H1 (cell line): ENCODE measurements around the gene PTPRR. TPM values are rescaled to one million over a fixed set of nuclear protein-coding genes. Genes with fewer than 3 reads are reported as not detected.

Experiments
- CTCF ChIA-PET: fragments of 300-600 bp; sonication (Branson Sonifier 250); formaldehyde crosslinking; loops from one replicate; lab custom pipeline; 2021; ENCODE audit not compliant: partially characterized antibody; lab: Charles Lee
- POLR2A ChIA-PET: fragments of 300-600 bp; sonication (Branson Sonifier 250); formaldehyde crosslinking; loops from one replicate; lab custom pipeline; 2021; ENCODE audit warnings: inconsistent platforms; ENCODE audit not compliant: partially characterized antibody; lab: Charles Lee
- DNase-seq, 2 experiments: peaks; one replicate each; pipeline versions ENCODE4 v3.0.0 to v3.0.0-alpha.2; 2010 to 2022; ENCODE audit warnings: low spot score in 2 of 2, low read depth in 1 of 2, mixed read lengths in 1 of 2
- FAIRE-seq: peaks from 2 replicates; lab custom pipeline; 2011; peaks lifted over from hg19 to GRCh38; lab: Jason Lieb, UNC
- H2AFZ ChIP-seq: 2 replicates; pipeline ENCODE4 v1.8.1; 2012; ENCODE audit warnings: low read length, inconsistent platforms
- H2AK5ac ChIP-seq: 2 replicates; pipeline ENCODE4 v1.6.1; 2013; ENCODE audit warnings: low read depth, low read length
- H2BK120ac ChIP-seq: replicated peaks from 2 replicates; pipeline ENCODE3; 2013; ENCODE audit warnings: low read depth, low read length, inconsistent platforms
- H2BK12ac ChIP-seq: 2 replicates; pipeline ENCODE4 v1.6.1; 2013; ENCODE audit warnings: low read depth, low read length
- H2BK15ac ChIP-seq: 2 replicates; pipeline ENCODE4 v1.6.1; 2013; ENCODE audit warnings: low read length
- H2BK20ac ChIP-seq: 2 replicates; pipeline ENCODE4 v1.6.1; 2013; ENCODE audit warnings: low read length
- H2BK5ac ChIP-seq: 2 replicates; pipeline ENCODE4 v1.6.1; 2013; ENCODE audit warnings: low read depth, low read length
- H3K14ac ChIP-seq: 2 replicates; pipeline ENCODE4 v1.6.1; 2013; ENCODE audit warnings: inconsistent platforms; ENCODE audit not compliant: insufficient read length
- H3K18ac ChIP-seq: 2 replicates; pipeline ENCODE4 v1.6.1; 2013; ENCODE audit warnings: low read length; ENCODE audit errors: extremely low read depth
- H3K23ac ChIP-seq: 2 replicates; pipeline ENCODE4 v1.6.1; 2013; ENCODE audit warnings: inconsistent platforms; ENCODE audit not compliant: insufficient read length
- H3K23me2 ChIP-seq: 2 replicates; pipeline ENCODE4 v1.6.1; 2013; ENCODE audit warnings: low read depth, low read length
- H3K27ac ChIP-seq: 2 replicates; pipeline ENCODE4 v1.6.1; 2011; ENCODE audit warnings: low read depth, low read length, inconsistent platforms
- H3K27me3 ChIP-seq, 4 experiments: replicated peaks in 1 of 4; 1 replicate in 1 of 4; 2 replicates in 3 of 4; pipeline versions ENCODE4 v1.6.1 to v1.8.1; 2011 to 2013; ENCODE audit warnings: low read length in 3 of 4, mild to moderate bottlenecking in 3 of 4, inconsistent platforms in 2 of 4, mixed read lengths in 2 of 4, moderate library complexity in 1 of 4; ENCODE audit not compliant: control insufficient read depth in 3 of 4, insufficient read depth in 3 of 4; ENCODE audit errors: extremely low read depth in 1 of 4
- H3K36me3 ChIP-seq, 4 experiments: 2 replicates each; pipeline versions ENCODE4 v1.6.1 to v1.8.1; 2011 to 2013; ENCODE audit warnings: mild to moderate bottlenecking in 4 of 4, low read length in 3 of 4, moderate library complexity in 2 of 4, control low read depth in 1 of 4, inconsistent platforms in 1 of 4; ENCODE audit not compliant: insufficient read depth in 4 of 4, control insufficient read depth in 2 of 4
- H3K4ac ChIP-seq: replicated peaks from 2 replicates; pipeline ENCODE3; 2013; ENCODE audit warnings: low read length, low read depth, mixed read lengths, inconsistent platforms; ENCODE audit not compliant: insufficient read length
- H3K4me1 ChIP-seq, 4 experiments: replicated peaks in 1 of 4; 1 replicate in 1 of 4; 2 replicates in 3 of 4; pipeline versions ENCODE4 v1.6.1 to v1.8.1; 2011 to 2013; ENCODE audit warnings: low read length in 3 of 4, inconsistent platforms in 2 of 4, mixed read lengths in 1 of 4; ENCODE audit not compliant: insufficient read depth in 4 of 4, control insufficient read depth in 3 of 4
- H3K4me2 ChIP-seq, 2 experiments: 2 replicates each; pipeline versions ENCODE4 v1.6.1 to v1.8.1; 2011 to 2013; ENCODE audit warnings: low read depth in 2 of 2, low read length in 2 of 2, control low read depth in 1 of 2, inconsistent platforms in 1 of 2, mild to moderate bottlenecking in 1 of 2; ENCODE audit not compliant: insufficient read depth in 1 of 2
- H3K4me3 ChIP-seq, 4 experiments: fragments of 200-600, 300-600 bp in 1 of 4; sonication (generic), shearing (Covaris generic), sonication (Bioruptor Twin) in 1 of 4; 2 replicates each; pipeline versions ENCODE4 v1.5.1 to v1.8.1; 2011 to 2016; ENCODE audit warnings: low read length in 4 of 4, low read depth in 3 of 4, control low read depth in 2 of 4, inconsistent platforms in 2 of 4, mild to moderate bottlenecking in 2 of 4, mixed read lengths in 1 of 4, moderate library complexity in 1 of 4; ENCODE audit not compliant: insufficient read depth in 2 of 4; ENCODE audit errors: extremely low read depth in 1 of 4
- H3K56ac ChIP-seq: replicated peaks from 2 replicates; pipeline ENCODE3; 2013; ENCODE audit warnings: low read depth, mild to moderate bottlenecking, mixed read lengths, low read length, inconsistent platforms; ENCODE audit not compliant: insufficient read length
- H3K79me1 ChIP-seq: 2 replicates; pipeline ENCODE4 v1.6.1; 2013; ENCODE audit warnings: low read depth, low read length, control low read depth
- H3K79me2 ChIP-seq, 2 experiments: 2 replicates each; pipeline versions ENCODE4 v1.6.1 to v1.8.1; 2012 to 2013; ENCODE audit warnings: low read length in 2 of 2, mild to moderate bottlenecking in 2 of 2, inconsistent platforms in 1 of 2; ENCODE audit not compliant: insufficient read depth in 2 of 2, control insufficient read depth in 1 of 2
- H3K9ac ChIP-seq, 4 experiments: replicated peaks in 1 of 4; 1 replicate in 1 of 4; 2 replicates in 3 of 4; pipeline versions ENCODE4 v1.6.1 to v1.8.1; 2011 to 2013; ENCODE audit warnings: low read depth in 3 of 4, low read length in 3 of 4, control low read depth in 2 of 4, mild to moderate bottlenecking in 2 of 4, moderate library complexity in 2 of 4, inconsistent platforms in 1 of 4; ENCODE audit errors: extremely low read depth in 1 of 4
- H3K9me3 ChIP-seq, 2 experiments: 2 replicates each; pipeline versions ENCODE4 v1.6.1 to v1.8.1; 2012 to 2013; ENCODE audit warnings: mild to moderate bottlenecking in 2 of 2, moderate library complexity in 2 of 2, control low read depth in 1 of 2, inconsistent platforms in 1 of 2, low read depth in 1 of 2, low read length in 1 of 2, mixed read lengths in 1 of 2; ENCODE audit not compliant: insufficient read depth in 2 of 2
- H4K20me1 ChIP-seq, 2 experiments: replicated peaks in 1 of 2; 2 replicates each; pipeline versions ENCODE3 to v1.8.1; 2011 to 2013; ENCODE audit warnings: inconsistent platforms in 2 of 2, low read length in 2 of 2, mild to moderate bottlenecking in 1 of 2; ENCODE audit not compliant: insufficient read depth in 2 of 2, control insufficient read depth in 1 of 2
- H4K5ac ChIP-seq: 2 replicates; pipeline ENCODE4 v1.6.1; 2013; ENCODE audit warnings: low read length, low read depth, mixed read lengths, inconsistent platforms; ENCODE audit not compliant: insufficient read length
- H4K8ac ChIP-seq: 2 replicates; pipeline ENCODE4 v1.8.0; 2013; ENCODE audit warnings: mild to moderate bottlenecking, moderate library complexity, low read length, inconsistent platforms; ENCODE audit not compliant: insufficient read depth; ENCODE audit errors: extremely low read depth
- H4K91ac ChIP-seq: replicated peaks from 2 replicates; pipeline ENCODE3; 2013; ENCODE audit warnings: low read length, mixed read lengths, inconsistent platforms; ENCODE audit not compliant: insufficient read length
- BRCA1 ChIP-seq: IDR thresholded peaks from 2 replicates; pipeline ENCODE4 v1.6.1; 2012; ENCODE audit warnings: low read depth, low read length, improper control_type of control experiment
- CTBP2 ChIP-seq: IDR thresholded peaks from 2 replicates; pipeline ENCODE4 v1.7.0; 2011; ENCODE audit warnings: borderline replicate concordance, mild to moderate bottlenecking, moderate library complexity, mixed read lengths, low read length; ENCODE audit not compliant: insufficient read depth, insufficient read length
- FOSL1 ChIP-seq: IDR thresholded peaks from 2 replicates; pipeline ENCODE4 v1.6.1; 2011; ENCODE audit warnings: mild to moderate bottlenecking, low read depth, low read length, moderate library complexity; ENCODE audit not compliant: insufficient read depth
- KDM5A ChIP-seq: fragments of 200-600 bp; IDR thresholded peaks from 2 replicates; pipeline ENCODE4 v1.7.1; 2012; ENCODE audit warnings: mild to moderate bottlenecking, low read length, inconsistent platforms, mixed read lengths
- MAX ChIP-seq: IDR thresholded peaks from 2 replicates; pipeline ENCODE4 v1.6.1; 2012; ENCODE audit warnings: inconsistent platforms
- SIX5 ChIP-seq: IDR thresholded peaks from 2 replicates; pipeline ENCODE4 v1.6.1; 2011; ENCODE audit warnings: mild to moderate bottlenecking, low read depth, low read length
- WGBS, 2 experiments: shearing (Covaris generic) in 1 of 2; methylation state at CpG; one replicate each; pipeline versions ENCODE4 v1.1.6 to v1.1.7; 2013 to 2015; ENCODE audit warnings: low lambda C conversion rate in 2 of 2, mixed read lengths in 2 of 2, inconsistent platforms in 1 of 2, low coverage in 1 of 2, missing lambda C conversion rate in 1 of 2; ENCODE audit not compliant: insufficient replicate concordance in 2 of 2, insufficient coverage in 1 of 2, insufficient read length in 1 of 2; ENCODE audit errors: extremely low coverage in 1 of 2, missing lambda C conversion rate in 1 of 2; 5-methylcytosine and 5-hydroxymethylcytosine counted together
- polyA plus RNA-seq, 7 experiments: library from polyadenylated mRNA; depleted of rRNA in 3 of 7; stranded (reverse) in 5 of 7; unstranded in 2 of 7; fragments of >200 nt in 5 of 7; fragments of 200-250 nt in 2 of 7; gene quantifications; 1 replicate in 5 of 7; 2 replicates in 1 of 7; 4 replicates in 1 of 7; pipeline versions ENCODE4 v1.2.1 to v1.2.3, GENCODE V29; 2011 to 2013; ENCODE audit warnings: missing spikeins in 2 of 7, mixed read lengths in 2 of 7
- total RNA-seq: library from RNA; stranded (reverse); fragmentation: NEBNext Ultra II Directional; extraction: Animal tissue kit (Norgen Biotek cat#: 25700); gene quantifications from 2 replicates; pipeline ENCODE4 v1.2.1, GENCODE V29; 2021

The PTPRR gene
- total and polyA plus RNA-seq, 2 of the 8 experiments (the other 6 are each of a cell fraction or from before 2014, with no cell fraction given): 0.07 to 0.35 TPM

- WGBS, 2 experiments: 100% methylated on average over 1 of the region's 1 CpG; no CpG with 5 or more reads in 1 of the 2 experiments
- H2BK15ac ChIP-seq: no peak overlapping the region
- no peak overlapping the region for H4K91ac ChIP-seq
- no peak overlapping the region for H3K23ac ChIP-seq
- H3K27ac ChIP-seq: no peak overlapping the region
- DNase-seq (no peak), FAIRE-seq (no peak)
- no peaks in the 10 kb centered on the region for H3K36me3 ChIP-seq
- H3K9ac ChIP-seq: no peak overlapping the region
- no peaks in the 10 kb centered on the region for H3K79me1 ChIP-seq
- no peaks in the 10 kb centered on the region for H3K27me3 ChIP-seq
- H3K56ac ChIP-seq: no peak overlapping the region
- CTCF ChIA-PET: no interaction called here
- H4K5ac ChIP-seq: no peak overlapping the region
- H4K8ac ChIP-seq: no peak overlapping the region
- H4K20me1 ChIP-seq: no peaks in the 10 kb centered on the region
- TF ChIP-seq BRCA1 (no peak), CTBP2 (no peak), KDM5A (no peak), FOSL1 (no peak), MAX (no peak), SIX5 (no peak)
- TF ChIP-seq, all 59 proteins: peak for 0
- Histone ChIP-seq H3K23me2 (no peaks in the 10 kb centered on the region; the same call in 1 of the 2 replicates), H3K9me3 (no peaks in the 10 kb centered on the region), H3K4me1 (peaks cover 0 to 11% (median 2%) of the 10 kb centered on the region in 4 experiments; a peak in 3 of 7 replicates), H3K4me2 (no peak overlapping the region), H3K79me2 (no peaks in the 10 kb centered on the region), H2AK5ac (no peak overlapping the region), H2BK12ac (no peak overlapping the region), H2BK5ac (no peak overlapping the region), H2AFZ (no peak overlapping the region), H3K14ac (no peak overlapping the region), H3K4ac (no peak overlapping the region), H3K4me3 (no peak overlapping the region), H3K18ac (no peak overlapping the region), H2BK120ac (no peak overlapping the region), H2BK20ac (no peak overlapping the region)
- POLR2A ChIA-PET: no interaction called here
These were observed 114.5 kb downstream of the PTPRR start for GRCh38 chr12:70806043-70806442.
